ENCODE data around the gene TSPAN9.

TSPAN9 gene

DNA sequence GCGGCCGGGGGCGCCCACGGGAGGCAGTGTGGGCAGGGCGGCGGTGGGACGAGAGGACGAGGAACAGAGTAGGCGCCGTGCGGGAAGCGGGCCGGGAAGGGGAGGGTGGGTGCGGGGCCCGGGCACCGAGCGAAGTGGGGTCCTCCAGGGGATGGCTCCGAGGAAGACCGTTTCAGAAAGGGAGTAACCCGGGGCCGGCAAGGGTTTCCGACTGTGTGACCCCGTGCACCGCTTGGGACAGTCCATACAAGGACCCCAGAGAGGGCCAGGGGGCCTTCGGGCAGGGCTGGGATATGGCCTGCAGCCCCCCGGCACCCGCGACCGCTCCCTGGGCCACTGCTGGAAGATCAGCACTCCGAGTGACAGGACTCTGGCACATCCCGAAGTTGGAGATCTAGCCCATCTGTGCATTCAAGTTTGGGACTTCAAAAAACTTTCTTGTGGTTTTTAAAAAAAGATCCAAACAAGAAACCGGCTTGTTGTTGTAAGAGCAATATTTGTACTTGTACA lies 448 bp downstream of the TSPAN9 start:
- H3K4me2 ChIP-seq (ENCODE audit: low read length), result peak overlapping the region; percentile 65; the same call in 1 of the 2 replicates
- no peaks in the 10 kb centered on the region for H3K36me3 ChIP-seq (ENCODE audit: control insufficient read depth, low read length)
- H3K9me2 ChIP-seq (replicated peaks; ENCODE audit: control insufficient read depth, low read length), result no peaks in the 10 kb centered on the region
- H3K4me1 ChIP-seq (ENCODE audit: control insufficient read depth, low read length), result peaks cover 27% of the 10 kb centered on the region
- H3K27me3 ChIP-seq (ENCODE audit: control insufficient read depth, low read length), result peaks cover 33% of the 10 kb centered on the region
- no peaks in the 10 kb centered on the region for H3K79me2 ChIP-seq (ENCODE audit: control insufficient read depth, low read length)
- H3K27ac ChIP-seq (ENCODE audit: low read depth, low read length), result no peak overlapping the region
- no peaks in the 10 kb centered on the region for H3F3A ChIP-seq (ENCODE audit: control insufficient read depth, insufficient read depth)
- H3K4me3 ChIP-seq (ENCODE audit: low read length), result peak overlapping the region; percentile 62
- TF ChIP-seq, protein P1, sequence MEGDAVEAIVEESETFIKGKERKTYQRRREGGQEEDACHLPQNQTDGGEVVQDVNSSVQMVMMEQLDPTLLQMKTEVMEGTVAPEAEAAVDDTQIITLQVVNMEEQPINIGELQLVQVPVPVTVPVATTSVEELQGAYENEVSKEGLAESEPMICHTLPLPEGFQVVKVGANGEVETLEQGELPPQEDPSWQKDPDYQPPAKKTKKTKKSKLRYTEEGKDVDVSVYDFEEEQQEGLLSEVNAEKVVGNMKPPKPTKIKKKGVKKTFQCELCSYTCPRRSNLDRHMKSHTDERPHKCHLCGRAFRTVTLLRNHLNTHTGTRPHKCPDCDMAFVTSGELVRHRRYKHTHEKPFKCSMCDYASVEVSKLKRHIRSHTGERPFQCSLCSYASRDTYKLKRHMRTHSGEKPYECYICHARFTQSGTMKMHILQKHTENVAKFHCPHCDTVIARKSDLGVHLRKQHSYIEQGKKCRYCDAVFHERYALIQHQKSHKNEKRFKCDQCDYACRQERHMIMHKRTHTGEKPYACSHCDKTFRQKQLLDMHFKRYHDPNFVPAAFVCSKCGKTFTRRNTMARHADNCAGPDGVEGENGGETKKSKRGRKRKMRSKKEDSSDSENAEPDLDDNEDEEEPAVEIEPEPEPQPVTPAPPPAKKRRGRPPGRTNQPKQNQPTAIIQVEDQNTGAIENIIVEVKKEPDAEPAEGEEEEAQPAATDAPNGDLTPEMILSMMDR (IDR thresholded peaks at IDR 0.05; ENCODE audit: low read depth, low read length, poor library complexity, severe bottlenecking), result no peak
- TF ChIP-seq EZH2phosphoT487 (IDR thresholded peaks at IDR 0.05; ENCODE audit: borderline replicate concordance, low read length), result no peak
- no peaks in the 10 kb centered on the region for H4K20me1 ChIP-seq (ENCODE audit: control insufficient read depth, insufficient read depth, low read depth, low read length)
- no peaks in the 10 kb centered on the region for H3K9me3 ChIP-seq (ENCODE audit: control insufficient read depth, insufficient read depth, low read length)

GRCh38 chr12:3078086-3078820 lies 1.1 kb downstream of the TSPAN9 start:
- Histone ChIP-seq H3K36me3 (ENCODE audit: control insufficient read depth, low read length) (no peaks in the 10 kb centered on the region), H3K27me3 (ENCODE audit: control insufficient read depth, low read length) (peaks cover 33% of the 10 kb centered on the region), H3K4me2 (ENCODE audit: low read length) (peak overlapping the region; percentile 65; the same call in 1 of the 2 replicates), H3K27ac (ENCODE audit: low read depth, low read length) (no peak overlapping the region), H3K79me2 (ENCODE audit: control insufficient read depth, low read length) (no peaks in the 10 kb centered on the region), H3K9me2 (replicated peaks; ENCODE audit: control insufficient read depth, low read length) (no peaks in the 10 kb centered on the region), H3F3A (ENCODE audit: control insufficient read depth, insufficient read depth) (no peaks in the 10 kb centered on the region), H4K20me1 (ENCODE audit: control insufficient read depth, insufficient read depth, low read depth, low read length) (no peaks in the 10 kb centered on the region), H3K4me1 (ENCODE audit: control insufficient read depth, low read length) (peaks cover 27% of the 10 kb centered on the region), H3K9me3 (ENCODE audit: control insufficient read depth, insufficient read depth, low read length) (no peaks in the 10 kb centered on the region), H3K4me3 (ENCODE audit: low read length) (no peak overlapping the region)
- TF ChIP-seq, protein P1 (IDR thresholded peaks at IDR 0.05; ENCODE audit: low read depth, low read length, poor library complexity, severe bottlenecking), result no peak
- TF ChIP-seq EZH2phosphoT487 (IDR thresholded peaks at IDR 0.05; ENCODE audit: borderline replicate concordance, low read length), result no peak

DNA sequence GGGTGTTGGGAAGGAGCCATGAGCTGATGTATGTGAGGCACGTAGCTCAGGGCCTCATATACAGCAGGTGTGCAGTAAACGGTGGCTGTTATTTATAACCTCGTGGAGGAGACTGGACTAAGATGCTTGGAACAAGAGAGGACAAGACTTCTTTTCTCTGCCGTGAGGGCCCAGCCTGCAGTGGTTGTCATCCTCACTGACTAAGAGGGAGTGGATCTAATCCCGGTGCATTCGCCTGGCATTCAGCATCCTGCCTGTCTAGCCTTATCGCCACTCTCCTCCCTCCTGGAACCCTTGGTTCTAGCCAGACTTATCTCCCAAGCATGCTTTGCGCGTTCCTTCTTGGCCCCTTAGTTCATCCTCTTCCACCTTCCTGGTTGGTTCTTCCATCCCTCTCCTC lies 3.9 kb downstream of the TSPAN9 start:
- H3K27me3 ChIP-seq (ENCODE audit: control insufficient read depth, low read length), result peaks cover 20% of the 10 kb centered on the region
- H3K27ac ChIP-seq (ENCODE audit: low read depth, low read length), result no peak overlapping the region
- H3K9me2 ChIP-seq (replicated peaks; ENCODE audit: control insufficient read depth, low read length), result no peaks in the 10 kb centered on the region
- no peaks in the 10 kb centered on the region for H3K36me3 ChIP-seq (ENCODE audit: control insufficient read depth, low read length)
- H4K20me1 ChIP-seq (ENCODE audit: control insufficient read depth, insufficient read depth, low read depth, low read length), result no peaks in the 10 kb centered on the region
- H3K4me2 ChIP-seq (ENCODE audit: low read length), result no peak overlapping the region
- H3K4me3 ChIP-seq (ENCODE audit: low read length), result no peak overlapping the region
- 0 out of 2 replicates have a peak, but pooled peaks cover 2% of the 10 kb centered on the region for H3K9me3 ChIP-seq (ENCODE audit: control insufficient read depth, insufficient read depth, low read length)
- no peaks in the 10 kb centered on the region for H3F3A ChIP-seq (ENCODE audit: control insufficient read depth, insufficient read depth)
- no peaks in the 10 kb centered on the region for H3K79me2 ChIP-seq (ENCODE audit: control insufficient read depth, low read length)
- TF ChIP-seq, protein P1 (IDR thresholded peaks at IDR 0.05; ENCODE audit: low read depth, low read length, poor library complexity, severe bottlenecking), result no peak
- no peak for TF ChIP-seq EZH2phosphoT487 (IDR thresholded peaks at IDR 0.05; ENCODE audit: borderline replicate concordance, low read length)
- peaks cover 27% of the 10 kb centered on the region for H3K4me1 ChIP-seq (ENCODE audit: control insufficient read depth, low read length)

Measured in DOHH2 (cell line).